Measurements from ENCODE around the gene SHISA6. TPM values are rescaled to one million over a fixed set of nuclear protein-coding genes. Genes with fewer than 3 reads are reported as not detected.

The SHISA6 gene
- total and polyA plus RNA-seq, 4 donors, result not detected

GRCh38 chr17:11205659-11206058 is 35.4 kb upstream of the SHISA6 start:
- DNase-seq (ENCODE audit: low spot score), result no peak

More at GRCh38 chr17:11205659-11206058, 35.4 kb upstream of the SHISA6 start:
- H3K36me3 ChIP-seq (ENCODE audit: control insufficient read depth in 4 of 4, insufficient read depth in 3 of 4, low read depth in 1 of 4, low read length in 3 of 4), result no peaks in the 10 kb centered on the region
- 58% methylated on average over 6 of the region's 6 CpGs for WGBS
- no peak overlapping the region for H3K27ac ChIP-seq (ENCODE audit: low read depth in 1 of 2, low read length in 2 of 2)
- peaks cover 3 to 5% (median 4%) of the 10 kb centered on the region in 4 donors for H3K9me3 ChIP-seq (ENCODE audit: control insufficient read depth in 4 of 4, low read length in 3 of 4)
- no peaks in the 10 kb centered on the region for H3K27me3 ChIP-seq (ENCODE audit: control insufficient read depth in 4 of 4, insufficient read depth in 4 of 4, low read length in 3 of 4)
- H3K4me1 ChIP-seq (ENCODE audit: control insufficient read depth in 4 of 4, insufficient read depth in 4 of 4, low read length in 3 of 4), result no peaks in the 10 kb centered on the region
- TF ChIP-seq FOXA1 (IDR thresholded peaks at IDR 0.05) (no peak), HNF4G (IDR thresholded peaks at IDR 0.05) (no peak), TAF1 (conservative IDR thresholded peaks at IDR 0.05) (no peak), SP1 (IDR thresholded peaks at IDR 0.05) (no peak), REST (IDR thresholded peaks at IDR 0.05) (no peak), RXRA (IDR thresholded peaks at IDR 0.05) (no peak), NR2F2 (IDR thresholded peaks at IDR 0.05) (no peak), RAD21 (IDR thresholded peaks at IDR 0.05) (no peak), HNF4A (conservative IDR thresholded peaks at IDR 0.05) (no peak), GABPA (IDR thresholded peaks at IDR 0.05 in 1 of 2, conservative IDR thresholded peaks at IDR 0.05 in 1 of 2) (no peak), MAX (IDR thresholded peaks at IDR 0.05) (no peak), EGR1 (IDR thresholded peaks at IDR 0.05; ENCODE audit: low read depth in 2 of 2) (no peak), JUND (IDR thresholded peaks at IDR 0.05) (no peak), FOXA2 (IDR thresholded peaks at IDR 0.05) (no peak), YY1 (IDR thresholded peaks at IDR 0.05) (no peak), CTCF (IDR thresholded peaks at IDR 0.05; ENCODE audit: low read depth, low read length, missing input control) (no peak)
- TF ChIP-seq, protein P1, sequence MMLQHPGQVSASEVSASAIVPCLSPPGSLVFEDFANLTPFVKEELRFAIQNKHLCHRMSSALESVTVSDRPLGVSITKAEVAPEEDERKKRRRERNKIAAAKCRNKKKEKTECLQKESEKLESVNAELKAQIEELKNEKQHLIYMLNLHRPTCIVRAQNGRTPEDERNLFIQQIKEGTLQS (IDR thresholded peaks at IDR 0.05), result no peak
- TF ChIP-seq, protein P2, sequence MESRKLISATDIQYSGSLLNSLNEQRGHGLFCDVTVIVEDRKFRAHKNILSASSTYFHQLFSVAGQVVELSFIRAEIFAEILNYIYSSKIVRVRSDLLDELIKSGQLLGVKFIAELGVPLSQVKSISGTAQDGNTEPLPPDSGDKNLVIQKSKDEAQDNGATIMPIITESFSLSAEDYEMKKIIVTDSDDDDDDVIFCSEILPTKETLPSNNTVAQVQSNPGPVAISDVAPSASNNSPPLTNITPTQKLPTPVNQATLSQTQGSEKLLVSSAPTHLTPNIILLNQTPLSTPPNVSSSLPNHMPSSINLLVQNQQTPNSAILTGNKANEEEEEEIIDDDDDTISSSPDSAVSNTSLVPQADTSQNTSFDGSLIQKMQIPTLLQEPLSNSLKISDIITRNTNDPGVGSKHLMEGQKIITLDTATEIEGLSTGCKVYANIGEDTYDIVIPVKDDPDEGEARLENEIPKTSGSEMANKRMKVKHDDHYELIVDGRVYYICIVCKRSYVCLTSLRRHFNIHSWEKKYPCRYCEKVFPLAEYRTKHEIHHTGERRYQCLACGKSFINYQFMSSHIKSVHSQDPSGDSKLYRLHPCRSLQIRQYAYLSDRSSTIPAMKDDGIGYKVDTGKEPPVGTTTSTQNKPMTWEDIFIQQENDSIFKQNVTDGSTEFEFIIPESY (IDR thresholded peaks at IDR 0.05), result no peak
- H3K9ac ChIP-seq (ENCODE audit: low read depth in 1 of 2, low read length in 2 of 2), result no peak overlapping the region
- no peak overlapping the region for H3K4me3 ChIP-seq (ENCODE audit: low read depth in 1 of 3, low read length in 3 of 3)

All from liver (tissue), 9 donors.